K562 (cell line): Measurements from ENCODE around the gene GALNT9. TPM values are rescaled to one million over a fixed set of nuclear protein-coding genes. Genes with fewer than 3 reads are reported as not detected.
A peak's percentile ranks its signal among the peaks of the same experiment; 100 is the strongest.

Source experiments
- GATAD2B ChIP-seq: fragments of 450-650 bp; IDR thresholded peaks from 2 replicates; pipeline ENCODE4 v1.6.1; 2017; ENCODE audit warnings: mild to moderate bottlenecking, borderline replicate concordance
- SREBF1 ChIP-seq: fragments of 150-350 bp; IDR thresholded peaks from 2 replicates; pipeline ENCODE4 v1.6.1; 2014; ENCODE audit warnings: antibody characterized with exemption, low read depth, low read length, borderline replicate concordance
- YBX1 ChIP-seq: fragments of 450-650 bp; IDR thresholded peaks from 2 replicates; pipeline ENCODE4 v1.7.1; 2016; ENCODE audit warnings: mild to moderate bottlenecking
- ZNF431 ChIP-seq: sonication (generic); formaldehyde crosslinking; IDR thresholded peaks from 2 replicates; pipeline ENCODE4 v1.8.0; 2022; ENCODE audit warnings: mild to moderate bottlenecking, missing genetic modification reagents
- ZNF609 ChIP-seq: sonication (generic); formaldehyde crosslinking; IDR thresholded peaks from 2 replicates; pipeline ENCODE4 v1.8.1; 2023; ENCODE audit warnings: missing genetic modification reagents, mild to moderate bottlenecking, borderline replicate concordance
- polyA plus RNA-seq, 8 experiments: library from polyadenylated mRNA; depleted of rRNA in 4 of 8; stranded (reverse) in 5 of 8; unstranded in 3 of 8; fragments of >200 nt; fragmentation: Nextera tagmentation in 2 of 8; fragmentation: Illumina TruSeq in 1 of 8; extraction: Ambion mirVana in 2 of 8; extraction: Trizol in 1 of 8; gene quantifications; 2 replicates each; pipeline versions ENCODE4 v1.2.1 to v1.2.3, GENCODE V29; 2011 to 2014; ENCODE audit warnings: inconsistent platforms in 1 of 8, missing spikeins in 1 of 8
- total RNA-seq, 7 experiments: library from RNA; depleted of rRNA in 6 of 7; stranded (reverse); fragments of >200 nt in 6 of 7; fragmentation: Illumina TruSeq in 2 of 7; extraction: Trizol in 2 of 7; gene quantifications; 2 replicates each; pipeline versions ENCODE4 v1.2.1 to v1.2.3, GENCODE V29; 2011 to 2021; ENCODE audit warnings: low replicate concordance in 1 of 7
- TF ChIP-seq, protein P1 (sequence below): sonication (generic); formaldehyde crosslinking; IDR thresholded peaks from 2 replicates; pipeline ENCODE4 v1.8.1; 2023; ENCODE audit warnings: mild to moderate bottlenecking, missing genetic modification reagents

GALNT9 gene
- total and polyA plus RNA-seq, 9 of the 15 experiments (the other 6 are each of a cell fraction or from before 2014, with no cell fraction given), result not detected

DNA sequence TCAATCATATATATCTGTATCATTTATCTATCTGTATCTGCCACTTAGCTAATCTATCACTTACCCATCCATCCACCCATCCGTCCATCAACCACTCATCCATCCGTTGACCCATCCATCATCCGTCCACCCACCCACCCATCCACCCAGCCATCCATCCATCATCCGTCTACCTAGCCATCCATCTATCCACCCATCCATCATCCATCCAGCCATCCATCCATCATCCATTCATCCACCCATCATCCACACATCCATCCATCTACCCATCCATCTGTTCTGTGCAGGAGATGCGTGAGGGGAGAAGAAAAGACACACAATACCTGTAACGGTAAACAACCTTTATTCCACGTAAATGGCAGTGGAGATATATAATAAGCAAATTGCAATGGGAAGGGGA, 165.0 kb downstream of the GALNT9 start (continued):
- peak; percentile 54; the same call in 1 of the 2 replicates for TF ChIP-seq YBX1
- TF ChIP-seq GATAD2B, result no peak
- TF ChIP-seq ZNF609 (CRISPR knock-in tag), result no peak
- TF ChIP-seq ZNF431, result no peak
- TF ChIP-seq SREBF1, result no peak
- TF ChIP-seq, protein P1, sequence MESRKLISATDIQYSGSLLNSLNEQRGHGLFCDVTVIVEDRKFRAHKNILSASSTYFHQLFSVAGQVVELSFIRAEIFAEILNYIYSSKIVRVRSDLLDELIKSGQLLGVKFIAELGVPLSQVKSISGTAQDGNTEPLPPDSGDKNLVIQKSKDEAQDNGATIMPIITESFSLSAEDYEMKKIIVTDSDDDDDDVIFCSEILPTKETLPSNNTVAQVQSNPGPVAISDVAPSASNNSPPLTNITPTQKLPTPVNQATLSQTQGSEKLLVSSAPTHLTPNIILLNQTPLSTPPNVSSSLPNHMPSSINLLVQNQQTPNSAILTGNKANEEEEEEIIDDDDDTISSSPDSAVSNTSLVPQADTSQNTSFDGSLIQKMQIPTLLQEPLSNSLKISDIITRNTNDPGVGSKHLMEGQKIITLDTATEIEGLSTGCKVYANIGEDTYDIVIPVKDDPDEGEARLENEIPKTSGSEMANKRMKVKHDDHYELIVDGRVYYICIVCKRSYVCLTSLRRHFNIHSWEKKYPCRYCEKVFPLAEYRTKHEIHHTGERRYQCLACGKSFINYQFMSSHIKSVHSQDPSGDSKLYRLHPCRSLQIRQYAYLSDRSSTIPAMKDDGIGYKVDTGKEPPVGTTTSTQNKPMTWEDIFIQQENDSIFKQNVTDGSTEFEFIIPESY (CRISPR knock-in tag), result no peak
- TF ChIP-seq, all 486 proteins: peak for 6
